Measurements from ENCODE around the gene PPP2R2C.

The PPP2R2C gene

GRCh38 chr4:6472387-6473263, at the start of gene PPP2R2C:
Gene PPP2R2C (minus strand): TSS chr4:6472614. CDS start chr4:6472229, 385 bp downstream.
- DNase-seq, result peak in 1 of 2 experiments; percentile 7

- DNase-seq, result no peak
These were observed 48.6 kb upstream of the PPP2R2C start for GRCh38 chr4:6520978-6521377.

GRCh38 chr4:6520051-6520636, 47.7 kb upstream of the PPP2R2C start:
- no peak for DNase-seq

- no peak for DNase-seq
These were observed 44.8 kb upstream of the PPP2R2C start for GRCh38 chr4:6517171-6517570.

GRCh38 chr4:6516762-6517161, 44.3 kb upstream of the PPP2R2C start:
- no peak for DNase-seq

GRCh38 chr4:6516281-6516680, 43.9 kb upstream of the PPP2R2C start:
- DNase-seq, result no peak

- DNase-seq, result no peak
These were observed 41.3 kb upstream of the PPP2R2C start for GRCh38 chr4:6513678-6514077.

GRCh38 chr4:6509587-6509986, 37.2 kb upstream of the PPP2R2C start:
- peak; percentile 36 to 46 for DNase-seq

GRCh38 chr4:6507345-6507744, 34.9 kb upstream of the PPP2R2C start:
- DNase-seq, result no peak

- no peak for DNase-seq
These were observed 34.3 kb upstream of the PPP2R2C start for GRCh38 chr4:6506616-6507140.

GRCh38 chr4:6504900-6505496, 32.6 kb upstream of the PPP2R2C start:
- DNase-seq, result peak in 1 of 2 experiments; percentile 47

GRCh38 chr4:6502747-6503465, 30.5 kb upstream of the PPP2R2C start:
- DNase-seq, result no peak

GRCh38 chr4:6502147-6502546, 29.7 kb upstream of the PPP2R2C start:
- DNase-seq, result no peak

GRCh38 chr4:6501171-6501570, 28.8 kb upstream of the PPP2R2C start:
- no peak for DNase-seq

GRCh38 chr4:6500481-6501140, 28.2 kb upstream of the PPP2R2C start:
- DNase-seq, result no peak

- no peak for DNase-seq
These were observed 26.8 kb upstream of the PPP2R2C start for GRCh38 chr4:6499238-6499600.

GRCh38 chr4:6498511-6499237, 26.3 kb upstream of the PPP2R2C start:
- DNase-seq, result no peak

- DNase-seq, result no peak
These were observed 25.4 kb upstream of the PPP2R2C start for GRCh38 chr4:6497796-6498195.

GRCh38 chr4:6495736-6496135, 23.3 kb upstream of the PPP2R2C start:
- DNase-seq, result no peak

- DNase-seq, result no peak
These were observed 22.8 kb upstream of the PPP2R2C start for GRCh38 chr4:6495296-6495590.

GRCh38 chr4:6494431-6495295, 22.2 kb upstream of the PPP2R2C start:
- DNase-seq, result no peak
